ENCODE data around the gene GOLGA8B.
"Not testable (repeated sequence)": the region's sequence is repeated elsewhere in the genome, so short reads cannot be mapped to it uniquely, and the experiment has no call there.

DNA sequence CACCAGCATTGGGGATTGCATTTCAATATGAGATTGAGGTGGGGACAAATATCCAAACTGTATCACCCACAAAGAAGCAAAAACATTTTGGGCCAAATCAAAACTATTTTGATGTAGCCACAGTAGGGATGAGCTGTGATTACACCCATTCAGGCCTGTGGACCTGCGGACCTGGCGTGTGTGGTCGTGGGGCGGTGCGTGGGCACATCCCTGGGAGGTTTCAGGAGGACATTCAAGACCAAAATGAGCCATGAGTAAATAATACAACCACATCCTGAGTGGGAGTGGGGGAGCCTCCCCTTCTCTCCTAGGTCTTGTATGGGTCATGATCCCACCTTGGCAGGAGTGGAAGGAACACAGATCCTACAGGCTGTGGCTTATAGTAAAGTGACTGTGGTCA lies 23.7 kb downstream of the GOLGA8B start:
- not testable (repeated sequence) for TF ChIP-seq POLR2A (IDR thresholded peaks at IDR 0.05)
- TF ChIP-seq, protein P1, sequence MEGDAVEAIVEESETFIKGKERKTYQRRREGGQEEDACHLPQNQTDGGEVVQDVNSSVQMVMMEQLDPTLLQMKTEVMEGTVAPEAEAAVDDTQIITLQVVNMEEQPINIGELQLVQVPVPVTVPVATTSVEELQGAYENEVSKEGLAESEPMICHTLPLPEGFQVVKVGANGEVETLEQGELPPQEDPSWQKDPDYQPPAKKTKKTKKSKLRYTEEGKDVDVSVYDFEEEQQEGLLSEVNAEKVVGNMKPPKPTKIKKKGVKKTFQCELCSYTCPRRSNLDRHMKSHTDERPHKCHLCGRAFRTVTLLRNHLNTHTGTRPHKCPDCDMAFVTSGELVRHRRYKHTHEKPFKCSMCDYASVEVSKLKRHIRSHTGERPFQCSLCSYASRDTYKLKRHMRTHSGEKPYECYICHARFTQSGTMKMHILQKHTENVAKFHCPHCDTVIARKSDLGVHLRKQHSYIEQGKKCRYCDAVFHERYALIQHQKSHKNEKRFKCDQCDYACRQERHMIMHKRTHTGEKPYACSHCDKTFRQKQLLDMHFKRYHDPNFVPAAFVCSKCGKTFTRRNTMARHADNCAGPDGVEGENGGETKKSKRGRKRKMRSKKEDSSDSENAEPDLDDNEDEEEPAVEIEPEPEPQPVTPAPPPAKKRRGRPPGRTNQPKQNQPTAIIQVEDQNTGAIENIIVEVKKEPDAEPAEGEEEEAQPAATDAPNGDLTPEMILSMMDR (IDR thresholded peaks at IDR 0.05), result not testable (repeated sequence)

Data from adrenal gland (tissue), 5 donors.